Liver (tissue), 9 donors: ENCODE data around the gene SLC24A2. TPM values are rescaled to one million over a fixed set of nuclear protein-coding genes. Genes with fewer than 3 reads are reported as not detected.

Source experiments
- DNase-seq: peaks from one replicate; pipeline ENCODE4 v3.0.0-alpha.2; 2017; ENCODE audit warnings: low spot score
- H3K27ac ChIP-seq, 2 donors: one replicate each; pipeline ENCODE4 v1.7.0; 2013; ENCODE audit warnings: inconsistent platforms in 2 of 2, low read length in 2 of 2, control low read depth in 1 of 2, low read depth in 1 of 2, mild to moderate bottlenecking in 1 of 2
- H3K27me3 ChIP-seq, 4 donors: one replicate each; pipeline versions ENCODE4 v1.6.1 to v1.7.0; 2013; ENCODE audit warnings: low read length in 3 of 4, inconsistent platforms in 1 of 4, mild to moderate bottlenecking in 1 of 4, moderate library complexity in 1 of 4; ENCODE audit not compliant: control insufficient read depth in 4 of 4, insufficient read depth in 4 of 4
- H3K36me3 ChIP-seq, 4 donors: one replicate each; pipeline versions ENCODE4 v1.6.1 to v1.7.0; 2013; ENCODE audit warnings: low read length in 3 of 4, mild to moderate bottlenecking in 3 of 4, low read depth in 1 of 4, moderate library complexity in 1 of 4; ENCODE audit not compliant: control insufficient read depth in 4 of 4, insufficient read depth in 3 of 4
- H3K4me1 ChIP-seq, 4 donors: one replicate each; pipeline versions ENCODE4 v1.6.1 to v1.7.0; 2013; ENCODE audit warnings: low read length in 3 of 4, mild to moderate bottlenecking in 3 of 4, moderate library complexity in 1 of 4; ENCODE audit not compliant: control insufficient read depth in 4 of 4, insufficient read depth in 4 of 4
- H3K4me3 ChIP-seq, 3 donors: one replicate each; pipeline versions ENCODE4 v1.6.1 to v1.7.0; 2013; ENCODE audit warnings: low read length in 3 of 3, control low read depth in 1 of 3, low read depth in 1 of 3, mild to moderate bottlenecking in 1 of 3
- H3K9ac ChIP-seq, 2 donors: one replicate each; pipeline ENCODE4 v1.7.0; 2013; ENCODE audit warnings: low read length in 2 of 2, mild to moderate bottlenecking in 2 of 2, moderate library complexity in 2 of 2, control low read depth in 1 of 2, low read depth in 1 of 2
- H3K9me3 ChIP-seq, 4 donors: one replicate each; pipeline versions ENCODE4 v1.6.1 to v1.7.0; 2013; ENCODE audit warnings: low read length in 3 of 4; ENCODE audit not compliant: control insufficient read depth in 4 of 4
- ATF3 ChIP-seq: IDR thresholded peaks from 2 replicates; pipeline ENCODE4 v1.6.1; 2016; ENCODE audit warnings: antibody characterized with exemption
- CTCF ChIP-seq: fragments of 150-350 bp; IDR thresholded peaks from 2 replicates; pipeline ENCODE4 v1.5.1; 2017; ENCODE audit warnings: improper control_type of control experiment, low read depth, low read length; ENCODE audit not compliant: missing input control
- EGR1 ChIP-seq, 2 donors: IDR thresholded peaks; 2 replicates each; pipeline ENCODE4 v1.6.1; 2016 to 2018; ENCODE audit warnings: antibody characterized with exemption in 2 of 2, low read depth in 2 of 2
- FOXA1 ChIP-seq: IDR thresholded peaks from 2 replicates; pipeline ENCODE4 v1.6.1; 2016; ENCODE audit warnings: antibody characterized with exemption
- GABPA ChIP-seq, 2 donors: IDR thresholded peaks in 1 of 2; conservative IDR thresholded peaks in 1 of 2; 2 replicates each; pipeline ENCODE4 v1.6.1; 2016; ENCODE audit warnings: antibody characterized with exemption in 2 of 2, mild to moderate bottlenecking in 1 of 2, moderate library complexity in 1 of 2
- HNF4A ChIP-seq, 2 donors: conservative IDR thresholded peaks; 2 replicates each; pipeline ENCODE4 v1.6.1; 2016; ENCODE audit warnings: antibody characterized with exemption in 2 of 2, mild to moderate bottlenecking in 2 of 2
- HNF4G ChIP-seq: IDR thresholded peaks from 2 replicates; pipeline ENCODE4 v1.6.1; 2016; ENCODE audit warnings: antibody characterized with exemption
- JUND ChIP-seq, 2 donors: IDR thresholded peaks; 2 replicates each; pipeline ENCODE4 v1.6.1; 2016; ENCODE audit warnings: antibody characterized with exemption in 2 of 2
- MAX ChIP-seq: IDR thresholded peaks from 2 replicates; pipeline ENCODE4 v1.6.1; 2016; ENCODE audit warnings: antibody characterized with exemption
- NR2F2 ChIP-seq: IDR thresholded peaks from 2 replicates; pipeline ENCODE4 v1.6.1; 2016; ENCODE audit warnings: antibody characterized with exemption
- RAD21 ChIP-seq, 2 donors: IDR thresholded peaks; 2 replicates each; pipeline ENCODE4 v1.6.1; 2016; ENCODE audit warnings: antibody characterized with exemption in 2 of 2, mild to moderate bottlenecking in 2 of 2
- REST ChIP-seq: IDR thresholded peaks from 2 replicates; pipeline ENCODE4 v1.6.1; 2016; ENCODE audit warnings: antibody characterized with exemption, mild to moderate bottlenecking
- RXRA ChIP-seq, 2 donors: IDR thresholded peaks; 2 replicates each; pipeline ENCODE4 v1.6.1; 2017 to 2018; ENCODE audit warnings: antibody characterized with exemption in 2 of 2, mild to moderate bottlenecking in 1 of 2
- SP1 ChIP-seq: IDR thresholded peaks from 2 replicates; pipeline ENCODE4 v1.6.1; 2018; ENCODE audit warnings: antibody characterized with exemption, mild to moderate bottlenecking
- TAF1 ChIP-seq: conservative IDR thresholded peaks from 2 replicates; pipeline ENCODE4 v1.6.1; 2016; ENCODE audit warnings: antibody characterized with exemption, mild to moderate bottlenecking
- YY1 ChIP-seq: IDR thresholded peaks from 2 replicates; pipeline ENCODE4 v1.6.1; 2016; ENCODE audit warnings: antibody characterized with exemption, mild to moderate bottlenecking
- ZBTB33 ChIP-seq: IDR thresholded peaks from 2 replicates; pipeline ENCODE4 v1.6.1; 2016; ENCODE audit warnings: antibody characterized with exemption
- WGBS: extraction: QIAGEN DNeasy Blood & Tissue Kit; methylation state at CpG from one replicate; pipeline ENCODE4 v1.1.7; 2013; 5-methylcytosine and 5-hydroxymethylcytosine counted together
- polyA plus RNA-seq, 2 donors: library from polyadenylated mRNA; stranded (reverse) in 1 of 2; unstranded in 1 of 2; fragments of 200-250 nt in 1 of 2; fragments of >200 nt in 1 of 2; fragmentation: Nextera tagmentation in 1 of 2; extraction: Ambion mirVana in 1 of 2; gene quantifications; one replicate each; pipeline versions ENCODE4 v1.2.1 to v1.2.3, GENCODE V29; 2013 to 2015
- total RNA-seq, 2 donors: library from RNA; depleted of rRNA; stranded (reverse); fragments of >200 nt; gene quantifications; one replicate each; pipeline ENCODE4 v1.2.3, GENCODE V29; 2014
- donor health status: healthy.
- donor health status: healthy.
- donor health status: healthy.
- donor health status: healthy.
- donor health status: healthy.

SLC24A2 gene
- total and polyA plus RNA-seq, 4 donors: under 0.01 to 0.02 TPM; not detected in 2

GRCh38 chr9:19800884-19801283 is 12.0 kb upstream of the SLC24A2 start:
- Histone ChIP-seq H3K27ac (no peak overlapping the region), H3K9ac (no peak overlapping the region), H3K4me3 (no peak overlapping the region), H3K9me3 (peaks cover 0 to 2% (median 0%) of the 10 kb centered on the region in 4 donors), H3K36me3 (no peaks in the 10 kb centered on the region), H3K27me3 (peaks cover 0 to 2% (median 0%) of the 10 kb centered on the region in 4 donors), H3K4me1 (no peaks in the 10 kb centered on the region)
- no peak for TF ChIP-seq EGR1 (IDR thresholded peaks at IDR 0.05; ENCODE audit: low read depth in 2 of 2)
- WGBS: 72% methylated on average over 6 of the region's 6 CpGs
- DNase-seq: no peak

GRCh38 chr9:19799784-19800183 is 10.9 kb upstream of the SLC24A2 start:
- no peaks in the 10 kb centered on the region for H3K36me3 ChIP-seq
- peaks cover 0 to 2% (median 0%) of the 10 kb centered on the region in 4 donors for H3K27me3 ChIP-seq
- DNase-seq: no peak
- no peak overlapping the region for H3K27ac ChIP-seq
- no peak overlapping the region for H3K4me3 ChIP-seq
- TF ChIP-seq MAX (no peak), RAD21 (IDR thresholded peaks at IDR 0.05) (no peak), CTCF (no peak)
- no peaks in the 10 kb centered on the region for H3K4me1 ChIP-seq
- no peak overlapping the region for H3K9ac ChIP-seq
- H3K9me3 ChIP-seq: peaks cover 0 to 2% (median 0%) of the 10 kb centered on the region in 4 donors
- 46% methylated on average over 3 of the region's 3 CpGs for WGBS

GRCh38 chr9:19788152-19788551 is 685 bp downstream of the SLC24A2 start:
- no peaks in the 10 kb centered on the region for H3K36me3 ChIP-seq

More at GRCh38 chr9:19788152-19788551, 685 bp downstream of the SLC24A2 start:
- no peak for DNase-seq
- H3K27me3 ChIP-seq: peaks cover 3 to 15% (median 6%) of the 10 kb centered on the region in 4 donors
- no peak overlapping the region for H3K4me3 ChIP-seq
- TF ChIP-seq EGR1 (IDR thresholded peaks at IDR 0.05; ENCODE audit: low read depth in 2 of 2): no peak
- TF ChIP-seq ZBTB33: no peak
- TF ChIP-seq MAX: no peak
- no peak for TF ChIP-seq HNF4A (conservative IDR thresholded peaks at IDR 0.05)
- TF ChIP-seq RXRA (IDR thresholded peaks at IDR 0.05): no peak
- no peak for TF ChIP-seq FOXA1
- no peak for TF ChIP-seq TAF1
- no peak for TF ChIP-seq REST
- TF ChIP-seq RAD21 (IDR thresholded peaks at IDR 0.05): no peak
- TF ChIP-seq HNF4G: no peak
- TF ChIP-seq JUND (IDR thresholded peaks at IDR 0.05): no peak
- no peak for TF ChIP-seq CTCF
- TF ChIP-seq NR2F2: no peak
- no peak for TF ChIP-seq YY1
- no peak for TF ChIP-seq GABPA (IDR thresholded peaks at IDR 0.05 in 1 of 2, conservative IDR thresholded peaks at IDR 0.05 in 1 of 2)
- no peak for TF ChIP-seq ATF3
- TF ChIP-seq SP1: no peak
- peaks cover 0 to 5% (median under 1%) of the 10 kb centered on the region in 4 donors for H3K9me3 ChIP-seq
- H3K4me1 ChIP-seq: peaks cover 0 to 2% (median 0%) of the 10 kb centered on the region in 4 donors
- no peak overlapping the region for H3K9ac ChIP-seq
- WGBS: 4% methylated on average over 24 of the region's 24 CpGs
- no peak overlapping the region for H3K27ac ChIP-seq
